OCI-LY7 (cell line): ENCODE results near the gene GPR78. TPM values are rescaled to one million over a fixed set of nuclear protein-coding genes. Genes with fewer than 3 reads are reported as not detected.

ENCODE experiments used
- BruUV-seq: library from RNA; stranded (reverse); fragments of 400-500 nt; replicated peaks from 2 replicates; lab custom pipeline; 2021; lab: Mats Ljungman, UMichigan
- CTCF ChIA-PET: fragments of 300-600 bp; sonication (Branson Sonifier 250); formaldehyde crosslinking; loops from one replicate; lab custom pipeline; 2022; ENCODE audit warnings: antibody characterized with exemption; ENCODE audit not compliant: unreplicated experiment; lab: Charles Lee
- POLR2A ChIA-PET: fragments of 300-600 bp; sonication (Branson Sonifier 250); formaldehyde crosslinking; loops from one replicate; lab custom pipeline; 2022; ENCODE audit warnings: antibody characterized with exemption; lab: Charles Lee
- DNase-seq: peaks from one replicate; pipeline ENCODE4 v3.0.0-alpha.2; 2015; ENCODE audit warnings: low spot score
- H2AFZ ChIP-seq: fragments of 200-600 bp; sonication (generic), shearing (Covaris generic); 2 replicates; pipeline ENCODE4 v1.6.1; 2014; ENCODE audit warnings: mild to moderate bottlenecking, antibody characterized with exemption, low read length, moderate library complexity
- H3K27ac ChIP-seq: fragments of 200-600 bp; sonication (generic); 2 replicates; pipeline ENCODE4 v1.5.1; 2014; ENCODE audit warnings: mixed run types, low read depth, mild to moderate bottlenecking, moderate library complexity, low read length, inconsistent platforms; ENCODE audit not compliant: poor library complexity, severe bottlenecking
- H3K36me3 ChIP-seq: fragments of 200-600 bp; sonication (generic); 2 replicates; pipeline ENCODE4 v1.6.1; 2014; ENCODE audit warnings: mild to moderate bottlenecking, antibody characterized with exemption, low read length, moderate library complexity, mixed read lengths; ENCODE audit not compliant: insufficient read depth
- H3K4me1 ChIP-seq: fragments of 200-600 bp; sonication (generic); 2 replicates; pipeline ENCODE4 v1.5.1; 2014; ENCODE audit warnings: mild to moderate bottlenecking, low read length; ENCODE audit not compliant: insufficient read depth, poor library complexity, severe bottlenecking
- H3K4me2 ChIP-seq: fragments of 200-600 bp; sonication (generic); 2 replicates; pipeline ENCODE4 v1.6.1; 2014; ENCODE audit warnings: mild to moderate bottlenecking, low read length
- H3K4me3 ChIP-seq: fragments of 200-600 bp; sonication (generic); 2 replicates; pipeline ENCODE4 v1.5.1; 2014; ENCODE audit warnings: mild to moderate bottlenecking, low read depth, low read length; ENCODE audit not compliant: poor library complexity, severe bottlenecking
- H3K79me2 ChIP-seq: fragments of 200-600 bp; sonication (generic); 2 replicates; pipeline ENCODE4 v1.6.1; 2016; ENCODE audit warnings: low read depth, mild to moderate bottlenecking, low read length, moderate library complexity, mixed read lengths; ENCODE audit not compliant: insufficient read depth
- H3K9me2 ChIP-seq: fragments of 200-600 bp; sonication (generic); 2 replicates; pipeline ENCODE4 v1.6.1; 2016; ENCODE audit warnings: mild to moderate bottlenecking, low read length, mixed read lengths; ENCODE audit not compliant: insufficient read depth
- H3K9me3 ChIP-seq: fragments of 200-600 bp; sonication (generic); 2 replicates; pipeline ENCODE4 v1.6.1; 2014; ENCODE audit warnings: mild to moderate bottlenecking, mixed run types, low read length, mixed read lengths
- H4K20me1 ChIP-seq: fragments of 200-600 bp; sonication (generic); 2 replicates; pipeline ENCODE4 v1.6.1; 2014; ENCODE audit warnings: mild to moderate bottlenecking, antibody characterized with exemption, low read length, moderate library complexity, mixed read lengths; ENCODE audit not compliant: insufficient read depth
- CTCF ChIP-seq: fragments of 200-600 bp; sonication (generic); conservative IDR thresholded peaks from 2 replicates; pipeline ENCODE4 v1.5.1; 2014; ENCODE audit warnings: mild to moderate bottlenecking, antibody characterized with exemption, low read length, moderate library complexity, mixed read lengths
- EZH2phosphoT487 ChIP-seq: fragments of 200-600 bp; sonication (generic); IDR thresholded peaks from 2 replicates; pipeline ENCODE4 v1.6.1; 2018; ENCODE audit warnings: low read depth, borderline replicate concordance, mild to moderate bottlenecking, mixed run types, antibody characterized with exemption, low read length, moderate library complexity, mixed read lengths
- intact Hi-C: fragments of 100-400 bp; cut with micrococcal nuclease; formaldehyde crosslinking; loops from one replicate; pipeline ENCODE4 v1.10.0; 2022; ENCODE audit not compliant: unreplicated experiment
- total RNA-seq, 2 experiments: library from RNA; depleted of rRNA in 1 of 2; stranded (reverse); fragments of >200 nt in 1 of 2; shearing (Covaris generic) in 1 of 2; gene quantifications; 2 replicates each; pipeline ENCODE4 v1.2.3, GENCODE V29; 2014 to 2022

The GPR78 gene
- total RNA-seq, 2 experiments from 2014 or later, result not detected

GRCh38 chr4:8612646-8613045 lies 32.5 kb downstream of the GPR78 start:
- Histone ChIP-seq H3K4me3 (no peak overlapping the region), H3K4me2 (no peak overlapping the region), H3K4me1 (no peaks in the 10 kb centered on the region), H3K9me2 (no peaks in the 10 kb centered on the region), H3K79me2 (no peaks in the 10 kb centered on the region), H2AFZ (no peak overlapping the region), H3K27ac (no peak overlapping the region), H3K9me3 (no peaks in the 10 kb centered on the region), H4K20me1 (no peaks in the 10 kb centered on the region), H3K36me3 (no peaks in the 10 kb centered on the region)
- POLR2A ChIA-PET, result no interaction called here
- CTCF ChIA-PET, result no interaction called here
- no TSS peak for BruUV-seq
- no peak for DNase-seq
- intact Hi-C loops, result no loop called here
- TF ChIP-seq CTCF (no peak), EZH2phosphoT487 (no peak)

GRCh38 chr4:8613421-8614364 lies 33.5 kb downstream of the GPR78 start:
- no peak overlapping the region for H3K4me2 ChIP-seq
- no peak for DNase-seq
- intact Hi-C loops, result no loop called here
- H3K4me1 ChIP-seq, result no peaks in the 10 kb centered on the region
- no peak overlapping the region for H3K27ac ChIP-seq
- H4K20me1 ChIP-seq, result no peaks in the 10 kb centered on the region
- ChIA-PET POLR2A (interaction anchor here (0.5 kb wide), 1 partner anchor 304 kb away, joined by 3 read pairs; no protein-coding TSS in a partner anchor), CTCF (no interaction called here)
- TF ChIP-seq CTCF, result no peak
- TF ChIP-seq EZH2phosphoT487, result no peak
- H3K4me3 ChIP-seq, result no peak overlapping the region
- no peaks in the 10 kb centered on the region for H3K36me3 ChIP-seq
- no peaks in the 10 kb centered on the region for H3K9me3 ChIP-seq
- no TSS peak for BruUV-seq
- no peaks in the 10 kb centered on the region for H3K9me2 ChIP-seq
- H3K79me2 ChIP-seq, result no peaks in the 10 kb centered on the region
- no peak overlapping the region for H2AFZ ChIP-seq
